HEK293 (cell line): ENCODE results near the gene TNC.

Source experiments
- CTCF ChIA-PET: fragments of 350-600 bp; formaldehyde crosslinking; extraction: SDS; loops from one replicate; lab custom pipeline; 2021; ENCODE audit warnings: antibody characterized with exemption; lab: Yijun Ruan, JAX
- POLR2A ChIA-PET: fragments of 300-600 bp; formaldehyde crosslinking; extraction: SDS; loops from one replicate; lab custom pipeline; 2020; ENCODE audit warnings: antibody characterized with exemption, inconsistent platforms; lab: Yijun Ruan, JAX
- H3K27ac ChIP-seq: fragments of 200-500 bp; sonication (Bioruptor generic); 2 replicates; pipeline ENCODE4 v1.5.1; 2014; ENCODE audit warnings: low read depth, low read length, control low read depth, inconsistent platforms; ENCODE audit errors: extremely low read depth
- H3K36me3 ChIP-seq, 2 experiments: fragments of 200-500 bp in 1 of 2; sonication (Bioruptor generic) in 1 of 2; 1 replicate in 1 of 2; 2 replicates in 1 of 2; pipeline ENCODE4 v1.5.1; 2014 to 2017; ENCODE audit warnings: inconsistent platforms in 2 of 2, low read length in 2 of 2; ENCODE audit not compliant: control insufficient read depth in 2 of 2, insufficient read depth in 1 of 2
- H3K4me1 ChIP-seq: fragments of 200-500 bp; sonication (Bioruptor generic); 2 replicates; pipeline ENCODE4 v1.5.1; 2014; ENCODE audit warnings: mild to moderate bottlenecking, low read length, inconsistent platforms; ENCODE audit not compliant: control insufficient read depth, insufficient read depth
- H3K4me3 ChIP-seq: 2 replicates; pipeline ENCODE4 v1.5.1; 2011; ENCODE audit warnings: low read depth, mild to moderate bottlenecking, control low read depth, low read length, moderate library complexity
- H3K9me3 ChIP-seq: fragments of 200-500 bp; sonication (Bioruptor generic); 2 replicates; pipeline ENCODE4 v1.5.1; 2014; ENCODE audit warnings: low read depth, low read length, inconsistent platforms; ENCODE audit not compliant: control insufficient read depth, insufficient read depth
- ATF2 ChIP-seq: fragments of 450-650 bp; formaldehyde crosslinking; IDR thresholded peaks from 2 replicates; pipeline ENCODE4 v1.5.1; 2016; ENCODE audit warnings: missing biosample characterization, missing genetic modification characterization, low read depth
- HOXD13 ChIP-seq: sonication (generic); formaldehyde crosslinking; IDR thresholded peaks from 2 replicates; pipeline ENCODE4 v1.8.0; 2022; ENCODE audit warnings: missing genetic modification reagents, borderline replicate concordance
- PRDM10 ChIP-seq: fragments of 450-650 bp; formaldehyde crosslinking; IDR thresholded peaks from 2 replicates; pipeline ENCODE4 v1.5.1; 2016; ENCODE audit warnings: missing biosample characterization, missing genetic modification characterization
- SALL2 ChIP-seq: fragments of 450-650 bp; formaldehyde crosslinking; IDR thresholded peaks from 2 replicates; pipeline ENCODE4 v1.5.0; 2017; ENCODE audit warnings: missing biosample characterization, mild to moderate bottlenecking, missing genetic modification characterization, borderline replicate concordance
- ZFP37 ChIP-seq: fragments of 450-650 bp; formaldehyde crosslinking; IDR thresholded peaks from 2 replicates; pipeline ENCODE4 v1.5.1; 2016; ENCODE audit warnings: missing biosample characterization, missing genetic modification characterization
- ZNF157 ChIP-seq: fragments of 450-650 bp; formaldehyde crosslinking; IDR thresholded peaks from 2 replicates; pipeline ENCODE4 v1.5.1; 2016; ENCODE audit warnings: missing biosample characterization, missing genetic modification characterization
- ZNF169 ChIP-seq: fragments of 450-650 bp; formaldehyde crosslinking; IDR thresholded peaks from 2 replicates; pipeline ENCODE4 v1.5.1; 2016; ENCODE audit warnings: missing biosample characterization, missing genetic modification characterization
- ZNF211 ChIP-seq: fragments of 450-650 bp; formaldehyde crosslinking; IDR thresholded peaks from 2 replicates; pipeline ENCODE4 v1.5.1; 2016; ENCODE audit warnings: low read depth, missing biosample characterization, missing genetic modification characterization
- ZNF223 ChIP-seq: fragments of 450-650 bp; formaldehyde crosslinking; IDR thresholded peaks from 2 replicates; pipeline ENCODE4 v1.5.1; 2016; ENCODE audit warnings: missing biosample characterization, missing genetic modification characterization
- ZNF324 ChIP-seq: fragments of 450-650 bp; formaldehyde crosslinking; IDR thresholded peaks from 2 replicates; pipeline ENCODE4 v1.5.1; 2016; ENCODE audit warnings: missing biosample characterization, missing genetic modification characterization
- ZNF426 ChIP-seq: fragments of 450-650 bp; formaldehyde crosslinking; IDR thresholded peaks from 2 replicates; pipeline ENCODE4 v1.5.1; 2017; ENCODE audit warnings: missing biosample characterization, missing genetic modification characterization, mild to moderate bottlenecking, inconsistent platforms, moderate library complexity
- ZNF530 ChIP-seq: fragments of 450-650 bp; formaldehyde crosslinking; IDR thresholded peaks from 2 replicates; pipeline ENCODE4 v1.5.1; 2016; ENCODE audit warnings: low read depth, missing biosample characterization, missing genetic modification characterization
- ZNF600 ChIP-seq: fragments of 450-650 bp; formaldehyde crosslinking; IDR thresholded peaks from 2 replicates; pipeline ENCODE4 v1.5.1; 2016; ENCODE audit warnings: missing biosample characterization, missing genetic modification characterization
- ZNF677 ChIP-seq: fragments of 450-650 bp; IDR thresholded peaks from 2 replicates; pipeline ENCODE4 v1.5.0; 2018; ENCODE audit warnings: missing biosample characterization, mild to moderate bottlenecking, missing genetic modification characterization, moderate library complexity
- ZNF791 ChIP-seq: fragments of 450-650 bp; formaldehyde crosslinking; IDR thresholded peaks from 2 replicates; pipeline ENCODE4 v1.5.1; 2016; ENCODE audit warnings: missing biosample characterization, missing genetic modification characterization
- TF ChIP-seq, protein P1 (sequence below): fragments of 450-650 bp; formaldehyde crosslinking; IDR thresholded peaks from 2 replicates; pipeline ENCODE4 v1.5.1; 2017; ENCODE audit warnings: missing biosample characterization, missing genetic modification characterization

Gene TNC

GRCh38 chr9:115025721-115026120 lies 92.2 kb downstream of the TNC start:
- Histone ChIP-seq H3K4me1 (no peaks in the 10 kb centered on the region), H3K36me3 (no peaks in the 10 kb centered on the region), H3K27ac (no peak overlapping the region), H3K4me3 (no peak overlapping the region), H3K9me3 (no peaks in the 10 kb centered on the region)
- CTCF ChIA-PET = interaction anchor here (0.6 to 1.2 kb wide), 6 partner anchors 10 to 1288 kb away, joined by 3 to 5 read pairs (median 4); no protein-coding TSS in a partner anchor
- TF ChIP-seq, protein P1, sequence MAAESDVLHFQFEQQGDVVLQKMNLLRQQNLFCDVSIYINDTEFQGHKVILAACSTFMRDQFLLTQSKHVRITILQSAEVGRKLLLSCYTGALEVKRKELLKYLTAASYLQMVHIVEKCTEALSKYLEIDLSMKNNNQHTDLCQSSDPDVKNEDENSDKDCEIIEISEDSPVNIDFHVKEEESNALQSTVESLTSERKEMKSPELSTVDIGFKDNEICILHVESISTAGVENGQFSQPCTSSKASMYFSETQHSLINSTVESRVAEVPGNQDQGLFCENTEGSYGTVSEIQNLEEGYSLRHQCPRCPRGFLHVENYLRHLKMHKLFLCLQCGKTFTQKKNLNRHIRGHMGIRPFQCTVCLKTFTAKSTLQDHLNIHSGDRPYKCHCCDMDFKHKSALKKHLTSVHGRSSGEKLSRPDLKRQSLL = no peak
- TF ChIP-seq SALL2 (no peak), ZNF677 (tag by site-specific recombination) (no peak), ZNF157 (no peak), ZFP37 (tag by site-specific recombination) (no peak), ZNF426 (tag by site-specific recombination) (no peak), ZNF169 (tag by site-specific recombination) (no peak), ZNF600 (tag by site-specific recombination) (no peak), ZNF791 (tag by site-specific recombination) (no peak), PRDM10 (no peak), ZNF211 (tag by site-specific recombination) (no peak), ATF2 (no peak), ZNF223 (tag by site-specific recombination) (no peak), ZNF324 (tag by site-specific recombination) (no peak)
- POLR2A ChIA-PET = interaction anchor here (1.0 to 1.2 kb wide), 2 partner anchors 92 to 119 kb away, joined by 3 read pairs; partner anchors contain the start of gene TNC

- CTCF ChIA-PET = interaction anchor here (0.8 to 1.2 kb wide), 4 partner anchors 9 to 35 kb away, joined by 3 to 5 read pairs (median 4); no protein-coding TSS in a partner anchor
- TF ChIP-seq HOXD13 (peak; percentile 18; the same call in 1 of the 2 replicates), ZNF530 (tag by site-specific recombination) (no peak)
- Histone ChIP-seq H3K9me3 (no peaks in the 10 kb centered on the region), H3K4me1 (no peaks in the 10 kb centered on the region), H3K27ac (no peak overlapping the region), H3K4me3 (no peak overlapping the region), H3K36me3 (no peaks in the 10 kb centered on the region)
- POLR2A ChIA-PET = interaction anchor here (1.0 to 1.2 kb wide), 2 partner anchors 93 to 118 kb away, joined by 3 read pairs; partner anchors contain the start of gene TNC
Measured at GRCh38 chr9:115024925-115025535, 92.9 kb downstream of the TNC start.
